Lower leg skin (tissue), 4 donors: ENCODE measurements around the gene PDGFD. TPM values are rescaled to one million over a fixed set of nuclear protein-coding genes. Genes with fewer than 3 reads are reported as not detected.

Source experiments
- DNase-seq, 2 donors: peaks; one replicate each; pipeline ENCODE4 v3.0.0-alpha.2; 2019; ENCODE audit warnings: low spot score in 2 of 2
- H3K4me3 ChIP-seq: fragments of 200-600 bp; sonication (generic); 2 replicates; pipeline ENCODE4 v1.5.1; 2017; ENCODE audit warnings: mild to moderate bottlenecking, low read depth; ENCODE audit not compliant: poor library complexity, severe bottlenecking
- POLR2A ChIP-seq, 2 donors: fragments of 450-650 bp; IDR thresholded peaks; one replicate each; pipeline ENCODE4 v1.6.1; 2016 to 2017; ENCODE audit warnings: antibody characterized with exemption in 2 of 2, mild to moderate bottlenecking in 1 of 2, moderate library complexity in 1 of 2
- WGBS, 2 donors: methylation state at CpG; one replicate each; pipeline ENCODE4 v1.1.5; 2018; 5-methylcytosine and 5-hydroxymethylcytosine counted together
- intact Hi-C: fragments of 100-400 bp; cut with DNase I; formaldehyde crosslinking; loops from one replicate; pipeline ENCODE4 v1.15.0; 2023; ENCODE audit warnings: low total_unique reads
- total RNA-seq, 4 donors: library from RNA; depleted of rRNA; stranded (reverse); fragments of >200 nt; gene quantifications; one replicate each; pipeline ENCODE4 v1.1.0, GENCODE V29; 2016
- TF ChIP-seq, protein P1 (sequence below), 3 donors: fragments of 450-650 bp; IDR thresholded peaks; one replicate each; pipeline ENCODE4 v1.5.1; 2016; ENCODE audit warnings: antibody characterized with exemption in 3 of 3, mild to moderate bottlenecking in 3 of 3, moderate library complexity in 2 of 3

The PDGFD gene
- total RNA-seq, 4 donors from 2014 or later = 6.8 to 15.1 (median 10.5) TPM

DNA sequence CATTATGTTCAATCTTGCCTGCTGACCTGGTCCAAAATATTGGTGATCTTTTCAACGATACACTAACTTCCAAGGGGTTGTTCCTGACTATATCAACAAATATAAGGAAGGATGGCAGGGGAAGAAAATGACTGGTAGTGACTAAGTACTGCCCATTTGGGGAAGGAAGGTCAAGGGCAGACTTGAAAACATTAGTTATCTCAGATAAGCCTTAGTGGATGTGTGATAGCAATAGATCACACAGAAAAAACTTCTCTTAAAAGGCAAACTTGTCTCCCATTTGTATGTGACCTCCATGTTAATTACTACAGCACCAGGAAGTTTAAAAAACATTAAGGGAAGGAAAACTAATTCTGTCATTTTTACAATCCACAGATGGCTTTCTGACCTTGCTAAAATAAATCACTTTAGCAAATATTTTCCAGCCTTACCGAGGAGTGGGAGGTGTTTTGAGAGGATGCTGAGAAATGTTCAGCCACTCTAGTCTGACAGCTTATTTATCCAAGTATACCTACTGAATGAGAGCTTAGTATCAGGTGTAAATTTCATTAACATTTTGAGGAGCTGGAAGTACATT, 215.7 kb downstream of the PDGFD start:
- intact Hi-C loops = no loop called here
- WGBS, 2 donors = 71 to 76% methylated on average over 2 of the region's 2 CpGs
- no peak for DNase-seq
- TF ChIP-seq, protein P1, sequence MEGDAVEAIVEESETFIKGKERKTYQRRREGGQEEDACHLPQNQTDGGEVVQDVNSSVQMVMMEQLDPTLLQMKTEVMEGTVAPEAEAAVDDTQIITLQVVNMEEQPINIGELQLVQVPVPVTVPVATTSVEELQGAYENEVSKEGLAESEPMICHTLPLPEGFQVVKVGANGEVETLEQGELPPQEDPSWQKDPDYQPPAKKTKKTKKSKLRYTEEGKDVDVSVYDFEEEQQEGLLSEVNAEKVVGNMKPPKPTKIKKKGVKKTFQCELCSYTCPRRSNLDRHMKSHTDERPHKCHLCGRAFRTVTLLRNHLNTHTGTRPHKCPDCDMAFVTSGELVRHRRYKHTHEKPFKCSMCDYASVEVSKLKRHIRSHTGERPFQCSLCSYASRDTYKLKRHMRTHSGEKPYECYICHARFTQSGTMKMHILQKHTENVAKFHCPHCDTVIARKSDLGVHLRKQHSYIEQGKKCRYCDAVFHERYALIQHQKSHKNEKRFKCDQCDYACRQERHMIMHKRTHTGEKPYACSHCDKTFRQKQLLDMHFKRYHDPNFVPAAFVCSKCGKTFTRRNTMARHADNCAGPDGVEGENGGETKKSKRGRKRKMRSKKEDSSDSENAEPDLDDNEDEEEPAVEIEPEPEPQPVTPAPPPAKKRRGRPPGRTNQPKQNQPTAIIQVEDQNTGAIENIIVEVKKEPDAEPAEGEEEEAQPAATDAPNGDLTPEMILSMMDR (IDR thresholded peaks at IDR 0.05) = no peak
- no peak for TF ChIP-seq POLR2A (IDR thresholded peaks at IDR 0.05)
- H3K4me3 ChIP-seq = no peak overlapping the region

DNA sequence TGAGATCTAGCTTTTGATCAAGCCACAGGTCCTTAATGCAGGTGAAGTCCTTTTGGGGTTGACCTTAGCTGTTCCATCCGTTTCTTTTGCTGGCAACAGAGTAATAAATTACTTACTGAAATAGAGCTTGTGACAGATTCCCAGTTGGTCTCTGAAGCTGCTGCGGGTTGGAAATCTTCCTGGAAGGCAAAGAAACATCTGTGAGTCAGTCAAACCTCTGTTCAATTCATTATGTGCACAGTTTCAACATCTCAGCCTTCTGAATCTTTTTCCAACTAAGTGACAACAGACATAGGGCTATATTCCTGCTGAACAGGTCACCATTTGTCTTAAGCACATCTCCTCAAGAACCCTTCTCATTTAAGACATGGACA, 216.4 kb downstream of the PDGFD start:
- 42 to 47% methylated on average over 2 of the region's 2 CpGs for WGBS, 2 donors
- DNase-seq = no peak
- intact Hi-C loops = no loop called here

DNA sequence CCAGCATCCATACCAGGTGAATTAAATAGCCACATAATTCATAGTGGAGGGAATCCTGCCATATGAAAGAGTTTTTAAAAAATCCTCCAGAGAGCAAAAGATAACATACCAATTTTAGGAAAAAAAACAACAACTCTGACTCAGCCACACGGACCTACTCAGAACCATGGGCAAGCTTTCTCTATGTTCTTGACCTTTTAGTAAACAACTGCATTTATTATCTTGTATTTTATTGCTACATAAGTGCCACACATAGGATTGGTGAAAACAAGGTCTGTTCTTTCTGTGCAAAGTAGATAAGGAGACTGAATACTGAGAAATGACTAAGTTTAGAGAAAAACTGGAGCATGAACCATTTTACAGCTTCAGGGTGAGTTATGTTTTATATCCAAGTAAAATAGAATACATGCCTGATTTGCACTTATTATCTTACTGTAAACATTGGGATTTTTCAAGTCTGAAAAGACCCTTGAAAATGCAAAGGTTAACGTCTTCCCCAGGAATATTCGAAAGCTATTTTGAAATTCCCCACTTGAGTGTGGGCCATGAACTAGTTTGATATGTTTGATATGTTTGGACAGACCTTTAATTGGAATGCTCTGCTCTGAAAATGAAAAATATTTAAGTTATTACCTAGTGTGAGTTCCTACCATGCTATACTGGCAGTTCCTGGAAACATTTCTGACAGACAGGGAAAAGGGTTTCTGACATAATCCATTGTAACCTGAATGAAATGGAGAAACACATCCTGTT, 217.0 kb downstream of the PDGFD start:
- WGBS, 2 donors = 78 to 88% methylated on average over 3 of the region's 3 CpGs
- no peak for TF ChIP-seq POLR2A (IDR thresholded peaks at IDR 0.05)
- TF ChIP-seq, protein P1 (IDR thresholded peaks at IDR 0.05) = no peak
- no peak overlapping the region for H3K4me3 ChIP-seq
- no peak for DNase-seq
- intact Hi-C loops = no loop called here

More for the DNA sequence above, 216.4 kb downstream of the PDGFD start:
- TF ChIP-seq, protein P1 (IDR thresholded peaks at IDR 0.05) = no peak
- no peak for TF ChIP-seq POLR2A (IDR thresholded peaks at IDR 0.05)
- H3K4me3 ChIP-seq = no peak overlapping the region

DNA sequence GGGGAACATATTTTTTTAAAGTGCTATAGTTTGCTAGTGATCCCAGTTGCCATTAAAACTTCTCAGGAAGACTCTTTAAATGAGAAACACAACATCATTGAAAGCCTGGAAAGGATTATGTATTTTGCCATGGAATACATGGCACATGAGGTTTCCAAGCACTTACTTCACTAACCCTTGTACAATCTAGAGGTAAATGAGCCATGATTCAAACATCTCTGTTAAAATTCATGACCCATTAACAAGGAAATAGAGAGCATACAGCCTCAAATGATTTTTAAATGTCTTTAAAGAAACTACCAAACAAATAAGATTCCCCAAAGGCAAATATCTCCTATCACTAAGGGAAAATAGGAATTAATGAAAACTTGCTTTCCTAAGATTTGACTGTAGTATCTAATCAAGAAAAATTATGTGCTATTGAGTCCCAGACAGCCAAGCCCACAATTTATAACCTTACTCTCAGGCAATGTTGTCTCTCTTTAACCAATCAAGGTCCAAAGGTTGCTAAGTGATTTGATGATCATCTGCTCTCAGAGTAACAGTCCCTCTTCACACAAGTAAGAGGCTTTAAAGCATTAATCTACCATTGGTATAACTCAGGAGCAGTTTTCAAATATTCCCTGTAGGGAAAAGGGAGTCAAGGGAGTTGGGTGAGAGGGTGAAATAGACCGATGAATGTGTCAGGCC, 219.6 kb downstream of the PDGFD start:
- WGBS, 2 donors = 95 to 100% methylated on average over 1 of the region's 1 CpG
- no peak for DNase-seq
- intact Hi-C loops = no loop called here
- H3K4me3 ChIP-seq = no peak overlapping the region
- no peak for TF ChIP-seq POLR2A (IDR thresholded peaks at IDR 0.05)
- TF ChIP-seq, protein P1 (IDR thresholded peaks at IDR 0.05) = no peak

DNA sequence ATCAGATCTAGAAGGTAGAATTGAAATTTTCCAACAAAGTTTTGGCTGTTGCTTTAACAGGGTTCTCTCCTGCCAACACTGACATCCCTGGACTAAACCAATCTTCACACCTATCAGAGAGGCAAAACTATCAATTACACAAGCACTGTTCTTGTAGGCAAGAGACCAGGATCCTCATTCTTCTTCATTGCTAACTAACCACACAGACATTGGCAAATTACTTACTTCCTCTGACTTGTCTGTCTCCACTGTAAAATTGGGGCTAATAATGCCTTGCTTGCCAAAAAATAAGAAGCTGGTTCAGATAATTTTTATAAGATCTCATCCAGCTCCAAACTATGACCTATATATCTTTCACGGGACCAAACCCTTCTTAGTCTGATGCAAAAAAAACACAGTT, 221.3 kb downstream of the PDGFD start:
- intact Hi-C loops = no loop called here
- no peak overlapping the region for H3K4me3 ChIP-seq
- WGBS, 2 donors = 69 to 79% methylated on average over 1 of the region's 1 CpG
- no peak for DNase-seq
- TF ChIP-seq, protein P1 (IDR thresholded peaks at IDR 0.05) = no peak
- TF ChIP-seq POLR2A (IDR thresholded peaks at IDR 0.05) = no peak
